Activated CD8-positive, alpha-beta memory T cell treated with anti-CD3 and anti-CD28 coated beads for 4 hours (primary cell): ENCODE data around the gene SLC66A2.
"Not testable (repeated sequence)": the region's sequence is repeated elsewhere in the genome, so short reads cannot be mapped to it uniquely, and the experiment has no call there.

ENCODE experiments used
- DNase-seq, 2 donors: peaks; one replicate each; pipeline ENCODE4 v3.0.0-alpha.2; 2020; ENCODE audit warnings: low read depth in 2 of 2

SLC66A2 gene

DNA sequence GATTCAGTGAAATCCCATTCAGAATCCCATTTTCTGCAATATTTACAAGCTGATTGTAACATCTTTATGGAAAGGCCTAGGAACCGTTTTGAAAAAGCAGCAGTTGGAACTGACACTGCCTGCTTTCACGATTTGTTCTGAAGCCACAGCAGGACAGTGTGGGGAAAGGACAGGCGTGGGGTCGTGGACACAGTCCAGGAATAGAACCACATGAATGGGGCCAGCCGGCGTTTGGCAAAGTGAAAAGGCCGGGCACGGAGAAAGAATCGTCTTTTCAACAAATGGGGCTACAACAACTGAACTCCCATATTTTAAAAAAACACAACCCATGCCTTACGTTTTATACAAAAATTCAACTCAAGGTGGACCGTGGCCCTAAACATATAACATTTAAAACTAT lies 69.8 kb downstream of the SLC66A2 start:
- DNase-seq = no peak

DNA sequence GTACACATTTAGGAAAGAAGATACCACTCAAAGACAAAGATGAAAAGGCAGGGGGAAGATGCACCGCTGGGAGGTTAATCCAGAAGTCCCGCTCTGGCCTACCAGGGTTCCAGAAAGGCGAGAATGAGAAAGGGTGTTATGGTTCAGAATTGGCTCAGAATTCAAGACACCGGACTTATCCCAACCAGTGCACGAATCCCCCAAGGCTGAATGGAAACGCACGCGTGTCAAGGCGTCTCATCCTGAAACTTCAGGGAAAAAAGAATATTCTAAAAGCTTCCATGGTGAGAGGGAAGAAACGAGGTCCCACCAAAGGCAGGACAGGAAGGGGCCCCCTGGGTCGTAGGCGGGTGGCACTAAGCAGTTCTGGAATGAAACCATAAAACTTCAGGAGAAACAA lies 71.9 kb downstream of the SLC66A2 start:
- no peak for DNase-seq

DNA sequence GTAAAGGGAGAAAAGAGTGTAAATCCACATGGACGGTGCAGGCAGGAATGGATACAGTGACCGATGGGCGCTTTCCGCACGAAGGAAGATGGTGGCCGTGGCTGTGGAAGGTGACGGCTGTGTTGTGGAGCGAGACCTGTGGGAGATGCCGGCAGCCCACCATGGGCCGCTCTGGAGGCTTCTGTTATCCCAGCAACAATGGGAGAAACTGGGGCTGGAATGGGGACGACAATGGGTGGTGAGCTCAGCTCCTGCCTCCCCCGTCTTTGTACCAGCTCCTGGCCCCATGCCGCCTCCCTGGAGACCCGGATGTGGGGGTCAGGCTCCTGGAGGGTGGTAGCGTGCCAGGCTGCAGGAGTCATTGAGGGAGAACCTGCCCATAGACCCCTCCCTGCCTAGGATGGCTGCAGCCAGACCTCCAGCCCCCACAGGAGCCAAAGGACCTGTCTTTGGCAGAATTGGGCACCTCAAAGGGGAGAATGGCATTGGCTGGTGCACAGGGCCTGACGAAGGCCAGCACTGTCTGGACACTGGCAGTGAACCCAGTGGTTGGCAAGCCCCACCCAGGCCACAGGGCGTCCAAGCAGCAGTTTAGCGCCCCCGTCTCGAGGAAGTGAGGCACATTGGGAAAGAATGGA lies 72.6 kb downstream of the SLC66A2 start:
- no peak for DNase-seq

GRCh38 chr18:79878246-79878645 lies 73.2 kb downstream of the SLC66A2 start:
- DNase-seq = not testable (repeated sequence)

DNA sequence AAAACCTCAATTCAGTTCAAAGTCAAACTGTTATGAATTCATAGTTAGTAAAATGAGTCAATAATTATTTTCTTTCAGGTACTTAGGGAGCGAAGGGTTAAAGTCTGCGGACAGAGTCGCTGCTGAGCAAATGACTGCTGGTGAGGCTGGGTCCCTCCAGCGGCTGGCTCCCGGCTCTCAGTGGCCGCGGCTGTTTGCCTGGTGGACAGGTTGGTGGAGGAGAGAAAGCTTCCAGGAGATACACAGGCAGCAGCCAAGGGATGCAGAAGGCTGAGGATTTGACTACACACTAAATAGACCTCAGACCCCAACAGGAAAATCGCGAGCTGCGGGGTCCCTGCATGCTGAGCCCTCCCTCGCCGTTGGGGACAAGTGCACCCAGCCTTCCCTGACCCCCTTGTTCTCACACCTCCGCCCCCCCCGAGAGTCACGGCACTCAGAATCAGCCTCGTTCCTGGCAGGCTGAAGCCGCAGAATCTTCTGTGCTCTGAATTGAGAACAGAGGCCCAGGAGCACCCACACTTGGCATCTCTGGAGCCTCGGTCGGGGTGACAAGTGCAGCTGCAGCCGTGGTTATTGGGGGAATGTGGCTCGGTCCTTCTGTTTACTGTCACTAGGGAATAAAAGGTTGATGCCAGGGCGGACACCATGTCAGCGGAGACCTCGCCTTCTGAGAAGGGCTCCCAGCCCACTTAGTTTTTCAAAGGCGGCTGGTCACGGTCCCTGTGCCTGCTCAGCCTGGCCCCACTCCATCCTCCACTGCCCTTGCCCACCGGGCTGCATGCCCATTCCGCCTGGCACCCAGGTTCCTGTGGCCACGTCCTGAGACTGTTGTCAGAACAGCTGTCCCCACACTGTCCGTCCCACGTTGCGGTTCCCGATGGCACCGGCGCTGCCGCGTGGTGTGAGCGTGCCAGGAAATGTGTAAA lies 74.0 kb downstream of the SLC66A2 start:
- no peak for DNase-seq

GRCh38 chr18:79876497-79876896 lies 75.0 kb downstream of the SLC66A2 start:
- DNase-seq = no peak

DNA sequence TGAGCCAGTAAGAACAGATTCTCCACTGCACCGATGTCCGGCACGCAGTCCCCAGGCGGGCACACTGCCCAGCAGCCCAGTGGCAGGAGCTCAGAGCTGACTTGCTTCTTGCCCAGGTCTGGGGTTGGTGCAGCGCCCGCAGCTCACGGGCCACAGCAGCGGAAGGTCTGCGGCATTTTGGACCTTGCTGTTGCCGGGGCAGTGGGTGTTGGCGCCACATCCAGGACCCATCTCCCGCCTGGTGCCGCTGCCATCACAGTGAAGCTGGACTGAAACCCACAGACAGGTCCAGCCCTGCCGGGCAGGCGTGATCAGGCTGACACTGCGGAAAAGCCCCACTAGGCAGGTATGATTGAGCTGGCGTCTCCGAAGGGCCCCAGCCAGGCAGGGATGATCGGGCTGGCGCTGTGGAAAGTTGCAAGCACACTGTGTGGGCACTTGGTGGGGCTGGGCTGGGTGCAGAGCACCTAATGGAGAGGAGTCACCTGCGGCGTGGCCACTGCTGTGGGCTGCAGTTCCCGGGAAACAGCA lies 75.5 kb downstream of the SLC66A2 start:
- no peak for DNase-seq

DNA sequence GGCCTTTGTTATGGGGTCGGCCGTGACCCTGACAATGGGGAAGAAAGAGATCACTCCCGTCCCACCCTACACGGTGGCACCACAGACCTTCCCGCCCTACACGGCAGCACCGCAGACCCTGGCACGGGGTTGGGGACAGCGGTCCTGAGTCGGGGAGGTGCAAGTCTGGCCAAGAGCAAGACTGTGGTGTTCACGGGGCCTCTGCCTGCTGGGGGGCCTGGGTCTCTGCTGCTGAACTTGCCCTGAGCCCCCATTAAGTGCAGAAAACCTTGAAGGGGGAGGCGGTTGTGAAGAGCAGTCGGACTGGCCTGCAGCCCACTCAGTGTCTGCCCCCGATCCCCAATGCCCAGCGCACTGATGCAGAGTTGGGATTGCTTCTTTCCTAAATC lies 75.9 kb downstream of the SLC66A2 start:
- no peak for DNase-seq

DNA sequence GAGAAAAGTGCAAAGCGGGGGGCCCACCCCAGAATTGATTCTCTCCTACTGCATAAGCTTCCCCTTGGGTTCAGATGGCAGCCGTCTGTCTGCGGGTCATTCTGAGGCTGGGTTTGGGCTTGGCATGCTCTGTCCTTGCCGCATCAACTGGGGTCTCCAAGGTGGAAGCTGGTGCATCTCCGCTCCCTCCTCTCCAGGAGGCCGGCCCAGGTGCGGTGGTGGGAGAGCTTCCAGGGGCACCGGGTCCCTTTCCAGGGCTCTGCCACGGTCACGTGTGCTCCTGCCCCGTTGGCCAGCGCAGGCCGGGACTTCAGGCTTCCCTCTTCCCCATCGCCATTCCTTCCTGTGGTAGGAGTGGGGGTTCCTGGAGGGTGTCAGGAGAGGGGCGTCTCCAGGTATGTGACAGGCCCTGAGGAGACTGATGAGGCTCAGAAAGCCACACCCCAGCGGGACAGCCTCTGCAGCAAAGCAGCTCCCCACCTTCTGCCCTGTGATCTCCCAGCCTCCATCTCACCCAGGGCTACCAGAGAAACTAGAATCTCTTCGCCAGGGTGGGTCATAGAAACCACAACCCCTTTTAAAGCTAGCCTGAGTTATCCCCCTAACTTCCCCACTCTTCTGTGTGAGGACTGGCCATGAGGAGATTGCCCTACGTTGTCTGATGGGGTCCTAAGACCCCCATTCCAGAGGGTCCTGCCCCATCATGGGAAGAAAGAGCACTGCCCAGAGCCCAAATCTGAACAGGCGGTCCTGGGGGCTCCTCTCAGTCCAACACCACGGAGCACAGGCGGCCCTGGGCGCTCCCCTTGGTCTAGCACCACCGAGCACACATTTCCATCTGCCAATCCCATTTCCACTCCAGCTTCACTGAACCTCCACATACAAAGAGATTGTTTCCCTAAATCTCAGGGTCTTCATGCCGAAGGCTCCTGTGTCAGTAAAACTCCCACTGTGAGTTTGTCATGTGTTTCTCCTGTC lies 76.6 kb downstream of the SLC66A2 start:
- DNase-seq = no peak

GRCh38 chr18:79873449-79874110 lies 77.9 kb downstream of the SLC66A2 start:
- no peak for DNase-seq

GRCh38 chr18:79872527-79873444 lies 78.7 kb downstream of the SLC66A2 start:
- no peak for DNase-seq

DNA sequence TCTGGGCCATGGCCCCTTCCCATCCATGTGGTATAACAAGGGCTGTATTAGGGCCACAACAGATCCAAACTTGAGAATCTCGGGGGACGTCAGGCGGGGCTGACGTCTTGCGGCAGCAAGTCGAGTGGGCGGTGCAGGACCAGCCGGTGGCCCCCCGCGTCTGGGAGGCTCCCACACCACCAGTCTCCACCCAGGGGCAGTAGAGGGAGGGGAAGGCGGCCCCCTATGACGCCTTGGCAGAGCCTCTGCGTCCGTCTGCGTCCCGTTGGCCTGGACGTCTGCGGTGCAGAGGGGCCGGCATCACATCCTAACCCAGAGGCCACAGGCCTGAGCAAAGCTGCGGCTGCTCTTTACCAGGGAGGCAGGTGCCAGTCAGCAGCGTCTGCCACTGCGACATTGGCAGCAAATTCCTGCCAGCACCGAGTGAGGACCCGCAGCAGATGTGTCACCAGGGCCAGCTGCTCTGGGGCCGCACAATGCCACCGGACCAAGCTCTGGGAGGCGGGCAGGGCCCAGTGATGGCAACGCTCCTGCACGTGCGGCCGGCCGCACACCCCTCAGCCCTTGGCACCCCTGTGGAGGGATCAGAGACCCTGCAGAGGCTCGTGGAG lies 79.9 kb downstream of the SLC66A2 start:
- DNase-seq = no peak

DNA sequence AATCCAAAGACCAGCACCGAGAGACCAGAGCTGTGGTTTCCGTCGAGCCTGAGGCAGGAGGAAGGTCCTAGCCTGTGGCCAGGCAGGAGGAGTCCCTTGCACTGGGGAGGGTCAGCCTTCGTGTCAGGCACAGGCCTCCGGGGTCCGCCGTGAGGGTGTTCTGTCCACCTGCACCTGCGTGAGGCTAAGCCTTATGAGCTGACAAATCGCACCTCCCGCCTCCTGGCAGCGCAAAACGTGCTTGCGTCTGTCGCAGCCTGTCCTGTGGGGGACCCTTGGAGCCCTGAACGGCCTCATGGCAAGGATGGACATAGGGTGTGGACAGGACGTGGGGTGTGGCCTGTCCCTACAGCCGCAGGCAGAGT lies 80.4 kb downstream of the SLC66A2 start:
- DNase-seq = no peak

GRCh38 chr18:79870301-79871025 lies 81.0 kb downstream of the SLC66A2 start:
- no peak for DNase-seq

- DNase-seq = no peak
Observed at GRCh38 chr18:79869591-79870300, 81.7 kb downstream of the SLC66A2 start.

DNA sequence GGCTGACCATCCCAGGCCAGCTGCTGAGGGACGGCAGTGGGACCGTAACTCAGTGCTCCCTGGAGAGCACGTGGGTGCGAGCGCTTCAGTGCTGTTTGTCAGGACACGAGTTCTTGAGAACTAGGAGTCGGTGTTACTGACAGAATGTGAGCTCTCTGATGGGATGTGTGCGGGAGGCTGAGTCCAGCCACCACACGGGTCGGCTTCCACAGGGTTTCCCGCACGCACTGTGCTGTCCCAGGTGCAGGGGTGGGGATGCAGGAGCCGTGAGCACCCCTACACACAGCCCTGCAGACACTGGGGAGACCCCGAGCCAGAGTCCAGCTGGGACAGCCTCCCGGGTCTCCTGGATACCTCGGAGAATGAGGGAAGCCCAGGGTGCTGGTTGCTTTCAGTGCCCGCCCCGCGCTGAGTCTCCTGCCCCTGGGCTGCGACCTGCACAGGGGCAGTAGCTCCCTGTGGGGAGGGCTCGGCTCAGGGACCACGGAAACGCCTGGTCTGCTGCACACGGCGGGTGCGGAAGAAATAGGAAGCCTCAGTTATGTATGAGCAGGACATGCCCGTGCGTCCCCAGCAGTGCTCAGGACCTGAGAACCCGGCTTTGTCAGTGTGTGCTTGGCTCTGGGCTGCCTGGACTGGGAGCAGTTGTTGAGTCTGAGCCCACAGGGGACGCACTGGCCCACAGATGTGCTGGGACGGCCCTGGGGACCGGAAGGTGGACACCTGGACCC lies 82.5 kb downstream of the SLC66A2 start:
- no peak for DNase-seq

DNA sequence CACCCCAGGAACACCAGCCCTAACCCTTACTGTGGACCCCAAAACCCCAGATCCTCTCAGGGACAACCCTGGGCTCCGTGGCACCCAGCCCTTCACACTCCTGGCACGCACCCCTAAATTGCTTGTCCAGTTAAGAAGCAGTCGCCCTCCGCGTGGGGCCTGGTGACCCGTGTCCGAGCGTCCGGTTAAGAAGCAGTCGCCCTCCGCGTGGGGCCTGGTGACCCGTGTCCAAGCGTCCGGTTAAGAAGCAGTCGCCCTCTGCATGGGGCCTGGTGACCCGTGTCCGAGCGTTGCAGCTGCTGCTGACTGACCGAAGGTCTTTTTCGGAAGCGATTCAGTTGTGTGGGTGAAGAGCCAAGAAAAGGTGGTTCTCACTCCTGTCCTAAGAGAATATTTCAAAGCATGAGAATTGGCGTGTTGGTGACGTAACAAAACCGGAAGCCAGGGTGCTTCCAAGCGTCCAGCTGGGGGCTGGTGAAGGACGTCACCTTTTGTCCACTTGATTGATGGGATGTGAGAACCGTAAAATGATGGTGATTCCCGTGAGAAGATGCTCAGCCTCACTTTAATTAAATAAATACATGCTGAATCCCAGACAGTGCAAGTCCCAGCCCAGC lies 83.2 kb downstream of the SLC66A2 start:
- DNase-seq = no peak
